Measurements from ENCODE around the gene PAIP2. TPM values are rescaled to one million over a fixed set of nuclear protein-coding genes. Genes with fewer than 3 reads are reported as not detected.

PAIP2 gene
- polyA plus RNA-seq, 4 donors: 43.6 to 65.2 (median 57.7) TPM

DNA sequence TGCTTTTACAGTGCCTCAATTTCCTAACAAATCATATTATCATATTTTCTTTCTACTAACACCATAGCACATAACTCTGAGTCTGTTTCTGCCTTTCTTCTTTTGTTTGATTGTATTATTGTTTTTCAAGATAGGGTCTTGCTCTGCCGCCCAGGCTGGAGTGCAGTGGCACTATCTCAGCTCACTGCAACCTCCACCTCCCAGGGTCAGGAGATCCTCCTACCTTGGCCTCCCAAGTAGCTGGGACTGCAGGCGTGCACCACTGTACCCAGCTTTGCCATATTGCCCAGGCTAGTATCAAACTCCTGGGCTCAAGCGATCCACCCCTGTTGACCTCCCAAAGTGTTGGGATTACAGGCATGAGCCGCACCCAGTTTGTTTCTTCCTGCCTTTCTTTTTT, 18.7 kb downstream of the PAIP2 start:
- H3K4me3 ChIP-seq (ENCODE audit: low read depth in 1 of 3, low read length in 3 of 3): no peak overlapping the region
- H3K36me3 ChIP-seq (ENCODE audit: control insufficient read depth in 3 of 3, insufficient read depth in 2 of 3, low read depth in 1 of 3, low read length in 3 of 3): peaks cover 2 to 51% (median 4%) of the 10 kb centered on the region in 3 donors
- no peaks in the 10 kb centered on the region for H3K4me1 ChIP-seq (ENCODE audit: control insufficient read depth in 3 of 3, insufficient read depth in 2 of 3, low read depth in 1 of 3, low read length in 2 of 3)
- no peak overlapping the region for H3K27ac ChIP-seq (ENCODE audit: low read depth in 1 of 3, low read length in 2 of 3)
- DNase-seq (no peak), FAIRE-seq (no peak)
- 94 to 97% (median 96%) methylated on average over 4 of the region's 4 CpGs for WGBS, 3 donors
- H3K9me3 ChIP-seq (ENCODE audit: control insufficient read depth in 2 of 2, insufficient read depth in 1 of 2, low read depth in 1 of 2, low read length in 1 of 2): no peaks in the 10 kb centered on the region
- H3K27me3 ChIP-seq (ENCODE audit: control insufficient read depth in 3 of 3, insufficient read depth in 3 of 3, low read length in 3 of 3): no peaks in the 10 kb centered on the region

- 83 to 87% (median 83%) methylated on average over 6 of the region's 6 CpGs for WGBS, 3 donors
- DNase-seq (no peak), FAIRE-seq (no peak)
- H3K27me3 ChIP-seq (ENCODE audit: control insufficient read depth in 3 of 3, insufficient read depth in 3 of 3, low read length in 3 of 3): no peaks in the 10 kb centered on the region
- no peak overlapping the region for H3K27ac ChIP-seq (ENCODE audit: low read depth in 1 of 3, low read length in 2 of 3)
- H3K4me1 ChIP-seq (ENCODE audit: control insufficient read depth in 3 of 3, insufficient read depth in 2 of 3, low read depth in 1 of 3, low read length in 2 of 3): no peaks in the 10 kb centered on the region
- H3K36me3 ChIP-seq (ENCODE audit: control insufficient read depth in 3 of 3, insufficient read depth in 2 of 3, low read depth in 1 of 3, low read length in 3 of 3): peaks cover 5 to 56% (median 12%) of the 10 kb centered on the region in 3 donors
- H3K9me3 ChIP-seq (ENCODE audit: control insufficient read depth in 2 of 2, insufficient read depth in 1 of 2, low read depth in 1 of 2, low read length in 1 of 2): no peaks in the 10 kb centered on the region
- no peak overlapping the region for H3K4me3 ChIP-seq (ENCODE audit: low read depth in 1 of 3, low read length in 3 of 3)
Measured at GRCh38 chr5:139361835-139362429, 20.3 kb downstream of the PAIP2 start.

DNA sequence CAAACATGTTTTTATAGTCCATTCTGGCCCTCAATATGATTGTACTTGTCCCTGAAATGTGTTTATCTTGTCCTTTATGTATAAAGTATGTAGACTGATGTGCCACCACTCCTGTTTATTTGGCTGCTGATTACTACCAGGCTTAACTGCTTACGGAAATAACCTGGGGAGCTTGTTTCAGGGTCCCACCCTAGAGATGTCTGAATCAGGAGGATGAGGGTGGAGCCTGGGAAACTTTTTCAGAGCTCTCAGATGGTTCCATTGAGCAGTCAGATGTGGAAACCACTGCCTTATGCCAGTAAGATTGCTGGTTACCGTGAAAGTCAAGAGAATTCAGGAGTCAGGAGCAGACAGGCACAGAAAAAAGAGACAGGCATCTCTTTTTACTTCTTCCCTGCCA, 22.3 kb downstream of the PAIP2 start:
- FAIRE-seq (no peak), DNase-seq (no peak)
- Histone ChIP-seq H3K27ac (ENCODE audit: low read depth in 1 of 3, low read length in 2 of 3) (no peak overlapping the region), H3K4me1 (ENCODE audit: control insufficient read depth in 3 of 3, insufficient read depth in 2 of 3, low read depth in 1 of 3, low read length in 2 of 3) (no peaks in the 10 kb centered on the region), H3K4me3 (ENCODE audit: low read depth in 1 of 3, low read length in 3 of 3) (no peak overlapping the region), H3K36me3 (ENCODE audit: control insufficient read depth in 3 of 3, insufficient read depth in 2 of 3, low read depth in 1 of 3, low read length in 3 of 3) (peaks cover 5 to 53% (median 17%) of the 10 kb centered on the region in 3 donors), H3K9me3 (ENCODE audit: control insufficient read depth in 2 of 2, insufficient read depth in 1 of 2, low read depth in 1 of 2, low read length in 1 of 2) (no peaks in the 10 kb centered on the region), H3K27me3 (ENCODE audit: control insufficient read depth in 3 of 3, insufficient read depth in 3 of 3, low read length in 3 of 3) (no peaks in the 10 kb centered on the region)
- 81 to 94% (median 92%) methylated on average over 2 of the region's 2 CpGs for WGBS, 3 donors

DNA sequence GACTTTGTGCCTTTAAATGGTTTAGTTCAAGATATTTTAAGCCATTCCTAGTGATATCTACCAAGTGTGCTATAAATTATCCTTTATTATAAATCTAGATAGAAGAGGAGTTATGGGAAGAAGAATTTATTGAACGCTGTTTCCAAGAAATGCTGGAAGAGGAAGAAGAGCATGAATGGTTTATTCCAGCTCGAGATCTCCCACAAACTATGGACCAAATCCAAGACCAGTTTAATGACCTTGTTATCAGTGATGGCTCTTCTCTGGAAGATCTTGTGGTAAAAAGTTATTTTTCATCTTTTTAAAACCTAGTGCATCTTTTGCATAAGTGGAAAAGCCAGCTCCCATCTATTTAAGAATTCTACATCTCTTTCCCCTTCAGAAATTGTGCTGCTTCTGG, 22.8 kb downstream of the PAIP2 start:
- H3K4me3 ChIP-seq (ENCODE audit: low read depth in 1 of 3, low read length in 3 of 3): no peak overlapping the region
- no peak overlapping the region for H3K27ac ChIP-seq (ENCODE audit: low read depth in 1 of 3, low read length in 2 of 3)
- H3K9me3 ChIP-seq (ENCODE audit: control insufficient read depth in 2 of 2, insufficient read depth in 1 of 2, low read depth in 1 of 2, low read length in 1 of 2): no peaks in the 10 kb centered on the region
- FAIRE-seq (no peak), DNase-seq (no peak)
- H3K4me1 ChIP-seq (ENCODE audit: control insufficient read depth in 3 of 3, insufficient read depth in 2 of 3, low read depth in 1 of 3, low read length in 2 of 3): no peaks in the 10 kb centered on the region
- no peaks in the 10 kb centered on the region for H3K27me3 ChIP-seq (ENCODE audit: control insufficient read depth in 3 of 3, insufficient read depth in 3 of 3, low read length in 3 of 3)
- peaks cover 5 to 49% (median 17%) of the 10 kb centered on the region in 3 donors for H3K36me3 ChIP-seq (ENCODE audit: control insufficient read depth in 3 of 3, insufficient read depth in 2 of 3, low read depth in 1 of 3, low read length in 3 of 3)
- WGBS, 3 donors: 73 to 85% (median 77%) methylated on average over 2 of the region's 2 CpGs

- H3K36me3 ChIP-seq (ENCODE audit: control insufficient read depth in 3 of 3, insufficient read depth in 2 of 3, low read depth in 1 of 3, low read length in 3 of 3): peaks cover 8 to 49% (median 23%) of the 10 kb centered on the region in 3 donors
Measured at GRCh38 chr5:139368613-139369012, 27.0 kb downstream of the PAIP2 start.

GRCh38 chr5:139369181-139369580, 27.5 kb downstream of the PAIP2 start:
- FAIRE-seq (no peak), DNase-seq (no peak)
- Histone ChIP-seq H3K36me3 (ENCODE audit: control insufficient read depth in 3 of 3, insufficient read depth in 2 of 3, low read depth in 1 of 3, low read length in 3 of 3) (peaks cover 8 to 54% (median 23%) of the 10 kb centered on the region in 3 donors), H3K4me1 (ENCODE audit: control insufficient read depth in 3 of 3, insufficient read depth in 2 of 3, low read depth in 1 of 3, low read length in 2 of 3) (peaks cover 0 to 6% (median 0%) of the 10 kb centered on the region in 3 donors), H3K27me3 (ENCODE audit: control insufficient read depth in 3 of 3, insufficient read depth in 3 of 3, low read length in 3 of 3) (no peaks in the 10 kb centered on the region), H3K27ac (ENCODE audit: low read depth in 1 of 3, low read length in 2 of 3) (no peak overlapping the region), H3K9me3 (ENCODE audit: control insufficient read depth in 2 of 2, insufficient read depth in 1 of 2, low read depth in 1 of 2, low read length in 1 of 2) (no peaks in the 10 kb centered on the region), H3K4me3 (ENCODE audit: low read depth in 1 of 3, low read length in 3 of 3) (no peak overlapping the region)
- 89 to 95% (median 94%) methylated on average over 1 of the region's 1 CpG for WGBS, 3 donors

More at GRCh38 chr5:139368613-139369012, 27.0 kb downstream of the PAIP2 start:
- Histone ChIP-seq H3K27ac (ENCODE audit: low read depth in 1 of 3, low read length in 2 of 3) (no peak overlapping the region), H3K4me3 (ENCODE audit: low read depth in 1 of 3, low read length in 3 of 3) (no peak overlapping the region), H3K9me3 (ENCODE audit: control insufficient read depth in 2 of 2, insufficient read depth in 1 of 2, low read depth in 1 of 2, low read length in 1 of 2) (no peaks in the 10 kb centered on the region), H3K27me3 (ENCODE audit: control insufficient read depth in 3 of 3, insufficient read depth in 3 of 3, low read length in 3 of 3) (no peaks in the 10 kb centered on the region), H3K4me1 (ENCODE audit: control insufficient read depth in 3 of 3, insufficient read depth in 2 of 3, low read depth in 1 of 3, low read length in 2 of 3) (peaks cover 0 to 4% (median 0%) of the 10 kb centered on the region in 3 donors)
- no peak for FAIRE-seq
- WGBS, 3 donors: 69 to 82% (median 78%) methylated on average over 2 of the region's 2 CpGs
- no peak for DNase-seq

- Histone ChIP-seq H3K9me3 (ENCODE audit: control insufficient read depth in 2 of 2, insufficient read depth in 1 of 2, low read depth in 1 of 2, low read length in 1 of 2) (no peaks in the 10 kb centered on the region), H3K27ac (ENCODE audit: low read depth in 1 of 3, low read length in 2 of 3) (no peak overlapping the region), H3K36me3 (ENCODE audit: control insufficient read depth in 3 of 3, insufficient read depth in 2 of 3, low read depth in 1 of 3, low read length in 3 of 3) (peaks cover 5 to 46% (median 11%) of the 10 kb centered on the region in 3 donors), H3K4me3 (ENCODE audit: low read depth in 1 of 3, low read length in 3 of 3) (no peak overlapping the region), H3K4me1 (ENCODE audit: control insufficient read depth in 3 of 3, insufficient read depth in 2 of 3, low read depth in 1 of 3, low read length in 2 of 3) (peaks cover 0 to 6% (median 0%) of the 10 kb centered on the region in 3 donors), H3K27me3 (ENCODE audit: control insufficient read depth in 3 of 3, insufficient read depth in 3 of 3, low read length in 3 of 3) (no peaks in the 10 kb centered on the region)
- DNase-seq (no peak), FAIRE-seq (no peak)
- 78 to 86% (median 81%) methylated on average over 7 of the region's 7 CpGs for WGBS, 3 donors
Measured at GRCh38 chr5:139371482-139372435, 30.1 kb downstream of the PAIP2 start.

DNA sequence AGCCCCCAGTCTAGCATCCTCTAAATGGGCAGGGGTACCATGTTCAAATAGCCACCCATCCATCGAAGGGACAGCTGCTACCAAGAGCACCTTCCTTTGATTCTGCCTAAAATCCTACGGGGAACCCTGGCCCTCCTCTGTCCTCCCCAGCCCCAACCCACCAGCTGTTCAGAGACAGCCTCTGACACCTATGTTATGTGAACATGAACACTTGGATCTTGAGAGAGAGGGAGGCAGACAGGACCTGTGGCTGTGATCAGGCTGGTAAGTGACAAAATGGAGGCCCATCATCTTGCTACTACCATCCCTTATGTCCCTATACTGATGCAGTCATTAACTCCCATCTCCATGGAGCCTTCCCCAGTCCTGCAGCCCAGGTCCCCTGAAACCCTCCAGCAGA, 33.3 kb downstream of the PAIP2 start:
- peaks cover 5 to 65% (median 6%) of the 10 kb centered on the region in 3 donors for H3K36me3 ChIP-seq (ENCODE audit: control insufficient read depth in 3 of 3, insufficient read depth in 2 of 3, low read depth in 1 of 3, low read length in 3 of 3)
- H3K9me3 ChIP-seq (ENCODE audit: control insufficient read depth in 2 of 2, insufficient read depth in 1 of 2, low read depth in 1 of 2, low read length in 1 of 2): no peaks in the 10 kb centered on the region
- no peaks in the 10 kb centered on the region for H3K27me3 ChIP-seq (ENCODE audit: control insufficient read depth in 3 of 3, insufficient read depth in 3 of 3, low read length in 3 of 3)
- H3K4me1 ChIP-seq (ENCODE audit: control insufficient read depth in 3 of 3, insufficient read depth in 2 of 3, low read depth in 1 of 3, low read length in 2 of 3): peaks cover 0 to 19% (median 2%) of the 10 kb centered on the region in 3 donors
- H3K4me3 ChIP-seq (ENCODE audit: low read depth in 1 of 3, low read length in 3 of 3): no peak overlapping the region
- 95 to 98% (median 95%) methylated on average over 2 of the region's 2 CpGs for WGBS, 3 donors
- FAIRE-seq (no peak), DNase-seq (no peak)
- H3K27ac ChIP-seq (ENCODE audit: low read depth in 1 of 3, low read length in 2 of 3): no peak overlapping the region

Measured in small intestine (tissue), 7 donors.